HG03442 (cell line): ENCODE data around the gene PBX1.
"Not testable (repeated sequence)": the region's sequence is repeated elsewhere in the genome, so short reads cannot be mapped to it uniquely, and the experiment has no call there.

ENCODE experiments used
- ATAC-seq: cut with Tn5 transposase; IDR thresholded peaks from one replicate; pipeline ENCODE4 v1.9.1; 2021; ENCODE audit warnings: mild to moderate bottlenecking, moderate library complexity; ENCODE audit not compliant: unreplicated experiment

The PBX1 gene

GRCh38 chr1:164637461-164638375 lies 78.7 kb downstream of the PBX1 start:
- ATAC-seq: no peak

- ATAC-seq: no peak
These were observed 79.7 kb downstream of the PBX1 start for GRCh38 chr1:164638492-164639202.

GRCh38 chr1:164640686-164641352 lies 81.8 kb downstream of the PBX1 start:
- no peak for ATAC-seq

GRCh38 chr1:164641353-164641730 lies 82.4 kb downstream of the PBX1 start:
- ATAC-seq: no peak

GRCh38 chr1:164643018-164643417 lies 84.0 kb downstream of the PBX1 start:
- ATAC-seq: no peak

- ATAC-seq: no peak
These were observed 85.3 kb downstream of the PBX1 start for GRCh38 chr1:164644268-164644667.

GRCh38 chr1:164644774-164645644 lies 86.0 kb downstream of the PBX1 start:
- ATAC-seq: no peak

GRCh38 chr1:164645921-164646320 lies 86.9 kb downstream of the PBX1 start:
- no peak for ATAC-seq

GRCh38 chr1:164647211-164647610 lies 88.2 kb downstream of the PBX1 start:
- ATAC-seq: no peak

- no peak for ATAC-seq
These were observed 89.7 kb downstream of the PBX1 start for GRCh38 chr1:164648636-164649035.

GRCh38 chr1:164649146-164649545 lies 90.2 kb downstream of the PBX1 start:
- no peak for ATAC-seq

- no peak for ATAC-seq
These were observed 91.5 kb downstream of the PBX1 start for GRCh38 chr1:164650531-164650930.

- ATAC-seq: no peak
These were observed 92.5 kb downstream of the PBX1 start for GRCh38 chr1:164651351-164651951.

GRCh38 chr1:164652969-164653368 lies 94.0 kb downstream of the PBX1 start:
- not testable (repeated sequence) for ATAC-seq

- no peak for ATAC-seq
These were observed 94.7 kb downstream of the PBX1 start for GRCh38 chr1:164653705-164654104.

- no peak for ATAC-seq
These were observed 95.2 kb downstream of the PBX1 start for GRCh38 chr1:164654200-164654599.

GRCh38 chr1:164658864-164659263 lies 99.9 kb downstream of the PBX1 start:
- ATAC-seq: no peak

GRCh38 chr1:164659621-164660411 lies 100.8 kb downstream of the PBX1 start:
- ATAC-seq: peak; percentile 7

- ATAC-seq: peak; percentile 69
These were observed 101.4 kb downstream of the PBX1 start for GRCh38 chr1:164660412-164660772.
